ENCODE data around the gene AHNAK. TPM values are rescaled to one million over a fixed set of nuclear protein-coding genes. Genes with fewer than 3 reads are reported as not detected.

The AHNAK gene
- total and polyA plus RNA-seq, 9 donors, result 114 to 699 (median 540) TPM

GRCh38 chr11:62400760-62401159 is 145.8 kb downstream of the AHNAK start:
- peak; percentile 84 to 94 (median 87) for DNase-seq
- intact Hi-C loops (cut with DNase I), result loop anchor here in 1 of 4 donors (2.0 kb wide), 1 partner anchor 144 kb away; no protein-coding TSS in a partner anchor

DNA sequence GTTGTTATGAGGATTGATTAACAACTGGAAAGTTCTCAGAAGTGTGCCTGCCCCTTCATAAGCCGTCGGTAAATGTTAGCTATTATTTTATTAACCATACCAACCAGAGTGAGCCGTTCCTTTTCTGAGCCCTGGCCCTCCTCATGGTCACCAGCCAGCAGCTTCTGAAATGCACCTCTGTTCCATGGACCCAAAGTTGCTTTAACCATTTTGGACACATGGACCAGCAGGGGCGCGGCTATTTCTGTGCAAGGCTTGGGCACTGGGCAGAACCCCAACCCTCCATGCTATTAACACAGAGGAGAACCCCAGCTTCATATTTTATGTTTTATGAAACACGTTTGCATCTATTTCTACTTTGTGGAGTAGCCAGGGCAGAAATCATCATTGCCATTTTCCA is 146.3 kb downstream of the AHNAK start:
- intact Hi-C loops (cut with DNase I), result loop anchor here in 1 of 4 donors (2.0 kb wide), 1 partner anchor 145 kb away; no protein-coding TSS in a partner anchor
- 18 to 31% (median 27%) methylated on average over 6 of the region's 6 CpGs for WGBS, 3 donors
- Histone ChIP-seq H3K4me3 (no peak overlapping the region), H3K36me3 (no peaks in the 10 kb centered on the region), H3K27me3 (no peaks in the 10 kb centered on the region), H3K9me3 (no peaks in the 10 kb centered on the region), H3K4me1 (ENCODE audit: insufficient read depth) (peaks cover 49% of the 10 kb centered on the region), H3K27ac (peak overlapping the region; percentile 49 to 79)
- TF ChIP-seq POLR2A (IDR thresholded peaks at IDR 0.05), result no peak
- TF ChIP-seq, protein P1, sequence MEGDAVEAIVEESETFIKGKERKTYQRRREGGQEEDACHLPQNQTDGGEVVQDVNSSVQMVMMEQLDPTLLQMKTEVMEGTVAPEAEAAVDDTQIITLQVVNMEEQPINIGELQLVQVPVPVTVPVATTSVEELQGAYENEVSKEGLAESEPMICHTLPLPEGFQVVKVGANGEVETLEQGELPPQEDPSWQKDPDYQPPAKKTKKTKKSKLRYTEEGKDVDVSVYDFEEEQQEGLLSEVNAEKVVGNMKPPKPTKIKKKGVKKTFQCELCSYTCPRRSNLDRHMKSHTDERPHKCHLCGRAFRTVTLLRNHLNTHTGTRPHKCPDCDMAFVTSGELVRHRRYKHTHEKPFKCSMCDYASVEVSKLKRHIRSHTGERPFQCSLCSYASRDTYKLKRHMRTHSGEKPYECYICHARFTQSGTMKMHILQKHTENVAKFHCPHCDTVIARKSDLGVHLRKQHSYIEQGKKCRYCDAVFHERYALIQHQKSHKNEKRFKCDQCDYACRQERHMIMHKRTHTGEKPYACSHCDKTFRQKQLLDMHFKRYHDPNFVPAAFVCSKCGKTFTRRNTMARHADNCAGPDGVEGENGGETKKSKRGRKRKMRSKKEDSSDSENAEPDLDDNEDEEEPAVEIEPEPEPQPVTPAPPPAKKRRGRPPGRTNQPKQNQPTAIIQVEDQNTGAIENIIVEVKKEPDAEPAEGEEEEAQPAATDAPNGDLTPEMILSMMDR (IDR thresholded peaks at IDR 0.05), result no peak
- DNase-seq, result peak in 2 of 5 donors; percentile 31 to 46

More at GRCh38 chr11:62400760-62401159, 145.8 kb downstream of the AHNAK start:
- no peaks in the 10 kb centered on the region for H3K27me3 ChIP-seq
- no peaks in the 10 kb centered on the region for H3K36me3 ChIP-seq
- WGBS, 3 donors, result 3 to 26% (median 8%) methylated on average over 8 to 9 of the region's 9 CpGs
- H3K4me3 ChIP-seq, result no peak overlapping the region
- TF ChIP-seq, protein P1 (IDR thresholded peaks at IDR 0.05), result no peak
- TF ChIP-seq POLR2A (IDR thresholded peaks at IDR 0.05) (no peak), EP300 (IDR thresholded peaks at IDR 0.05) (no peak)
- no peaks in the 10 kb centered on the region for H3K9me3 ChIP-seq
- peak overlapping the region in 1 of 2 donors; percentile 79 for H3K27ac ChIP-seq
- peaks cover 47% of the 10 kb centered on the region for H3K4me1 ChIP-seq (ENCODE audit: insufficient read depth)

GRCh38 chr11:62399878-62400266 is 146.7 kb downstream of the AHNAK start:
- no peaks in the 10 kb centered on the region for H3K9me3 ChIP-seq
- H3K4me3 ChIP-seq, result no peak overlapping the region
- intact Hi-C loops (cut with DNase I), result loop anchor here in 3 of 4 donors (2.0 to 10.0 kb wide), 6 partner anchors 142 to 455 kb away; partner anchors contain the start of genes LBHD1 (in 1 of the 3), LRRN4CL (in 1 of the 3), UBXN1 (in 1 of the 3) and UQCC3 (in 1 of the 3)
- peak overlapping the region; percentile 49 to 79 for H3K27ac ChIP-seq
- TF ChIP-seq POLR2A (IDR thresholded peaks at IDR 0.05) (no peak), EP300 (IDR thresholded peaks at IDR 0.05) (no peak)
- TF ChIP-seq, protein P1 (IDR thresholded peaks at IDR 0.05), result no peak
- H3K36me3 ChIP-seq, result no peaks in the 10 kb centered on the region
- peaks cover 49% of the 10 kb centered on the region for H3K4me1 ChIP-seq (ENCODE audit: insufficient read depth)
- WGBS, 3 donors, result 9 to 16% (median 10%) methylated on average over 7 of the region's 7 CpGs
- DNase-seq, result peak in 4 of 5 donors; percentile 48 to 75 (median 63)
- H3K27me3 ChIP-seq, result no peaks in the 10 kb centered on the region

DNA sequence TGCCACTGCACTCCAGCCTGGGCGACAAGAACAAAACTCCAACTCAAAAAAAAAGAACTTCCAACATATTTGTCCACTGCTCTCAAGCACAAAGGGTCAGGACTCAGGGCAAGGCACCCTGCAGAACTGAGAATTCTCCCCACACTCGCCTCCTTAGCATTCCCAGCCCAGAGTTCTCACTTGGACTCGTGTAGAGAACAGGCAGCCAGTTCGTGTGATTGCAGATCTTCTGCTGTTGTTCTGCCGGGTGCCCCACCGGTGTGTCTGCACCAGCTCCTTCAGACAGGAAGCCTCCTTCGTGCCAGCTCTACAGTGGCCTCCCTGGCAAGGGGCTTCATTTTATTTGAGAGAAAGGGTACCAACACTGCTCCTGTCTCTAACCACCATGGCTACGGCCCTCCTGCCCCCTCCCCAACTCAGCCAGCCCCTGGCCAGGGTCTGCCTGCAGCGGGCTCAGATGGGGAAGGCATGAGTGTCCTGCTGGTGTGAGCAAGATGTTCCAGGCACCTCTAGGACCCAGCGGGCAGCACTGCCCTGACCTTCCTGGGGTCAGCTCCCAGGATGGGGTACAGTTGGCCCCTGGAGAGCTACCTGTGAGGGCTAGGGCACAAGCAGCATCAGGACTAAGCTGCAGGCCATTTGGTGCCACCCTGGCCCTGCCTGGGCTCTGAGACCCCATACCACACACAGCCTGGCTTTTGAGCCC is 147.3 kb downstream of the AHNAK start:
- Histone ChIP-seq H3K27ac (peak overlapping the region; percentile 49 to 79), H3K36me3 (no peaks in the 10 kb centered on the region), H3K4me1 (ENCODE audit: insufficient read depth) (peaks cover 49% of the 10 kb centered on the region), H3K4me3 (no peak overlapping the region), H3K9me3 (no peaks in the 10 kb centered on the region), H3K27me3 (no peaks in the 10 kb centered on the region)
- TF ChIP-seq POLR2A (IDR thresholded peaks at IDR 0.05), result no peak
- no peak for TF ChIP-seq EP300 (IDR thresholded peaks at IDR 0.05)
- TF ChIP-seq, protein P1 (IDR thresholded peaks at IDR 0.05), result no peak
- 4 to 32% (median 28%) methylated on average over 6 to 10 of the region's 10 CpGs for WGBS, 3 donors
- intact Hi-C loops (cut with DNase I), result loop anchor here in 2 of 4 donors (5.0 to 10.0 kb wide), 5 partner anchors 143 to 455 kb away; partner anchors contain the start of genes LBHD1 (in 1 of the 2), LRRN4CL (in 1 of the 2), UBXN1 (in 1 of the 2) and UQCC3 (in 1 of the 2)
- peak in 3 of 5 donors; percentile 52 to 57 (median 52) for DNase-seq

All from ovary (tissue), 9 donors.